Measurements from ENCODE around the gene COPS8.

GRCh38 chr2:237109421-237109934 is 23.8 kb downstream of the COPS8 start:
- TF ChIP-seq CTCF (conservative IDR thresholded peaks at IDR 0.05 in 1 of 2, IDR thresholded peaks at IDR 0.05 in 1 of 2; ENCODE audit: low read depth in 1 of 2, low read length in 2 of 2) (no peak), EZH2 (IDR thresholded peaks at IDR 0.05; ENCODE audit: low read length, missing control alignments) (no peak)
